ENCODE data around the gene STK39.
A peak's percentile ranks its signal among the peaks of the same experiment; 100 is the strongest.
"Not testable (repeated sequence)": the region's sequence is repeated elsewhere in the genome, so short reads cannot be mapped to it uniquely, and the experiment has no call there.

The STK39 gene

GRCh38 chr2:168135121-168135520, 112.3 kb downstream of the STK39 start:
- DNase-seq (ENCODE audit: low read depth) = no peak

- no peak for DNase-seq (ENCODE audit: low read depth)
Measured at GRCh38 chr2:168134485-168134884, 112.9 kb downstream of the STK39 start.

GRCh38 chr2:168132389-168132788, 115.0 kb downstream of the STK39 start:
- DNase-seq (ENCODE audit: low read depth) = no peak

GRCh38 chr2:168130346-168130745, 117.0 kb downstream of the STK39 start:
- DNase-seq (ENCODE audit: low read depth) = no peak

- DNase-seq (ENCODE audit: low read depth) = no peak
Measured at GRCh38 chr2:168127371-168127770, 120.0 kb downstream of the STK39 start.

- DNase-seq (ENCODE audit: low read depth) = not testable (repeated sequence)
Measured at GRCh38 chr2:168122210-168122609, 125.2 kb downstream of the STK39 start.

GRCh38 chr2:168120730-168121129, 126.7 kb downstream of the STK39 start:
- no peak for DNase-seq (ENCODE audit: low read depth)

GRCh38 chr2:168120310-168120709, 127.1 kb downstream of the STK39 start:
- no peak for DNase-seq (ENCODE audit: low read depth)

GRCh38 chr2:168119515-168120141, 127.8 kb downstream of the STK39 start:
- peak; percentile 10 for DNase-seq (ENCODE audit: low read depth)

GRCh38 chr2:168118733-168119514, 128.5 kb downstream of the STK39 start:
- DNase-seq (ENCODE audit: low read depth) = peak; percentile 27

- no peak for DNase-seq (ENCODE audit: low read depth)
Measured at GRCh38 chr2:168116448-168116847, 130.9 kb downstream of the STK39 start.

- DNase-seq (ENCODE audit: low read depth) = no peak
Measured at GRCh38 chr2:168114619-168115018, 132.8 kb downstream of the STK39 start.

- no peak for DNase-seq (ENCODE audit: low read depth)
Measured at GRCh38 chr2:168114040-168114439, 133.4 kb downstream of the STK39 start.

- DNase-seq (ENCODE audit: low read depth) = no peak
Measured at GRCh38 chr2:168107322-168107721, 140.1 kb downstream of the STK39 start.

- no peak for DNase-seq (ENCODE audit: low read depth)
Measured at GRCh38 chr2:168105127-168105683, 142.2 kb downstream of the STK39 start.

- no peak for DNase-seq (ENCODE audit: low read depth)
Measured at GRCh38 chr2:168097431-168097830, 150.0 kb downstream of the STK39 start.

GRCh38 chr2:168096158-168096557, 151.2 kb downstream of the STK39 start:
- DNase-seq (ENCODE audit: low read depth) = no peak

- DNase-seq (ENCODE audit: low read depth) = no peak
Measured at GRCh38 chr2:168091986-168092385, 155.4 kb downstream of the STK39 start.

GRCh38 chr2:168090366-168091135, 156.8 kb downstream of the STK39 start:
- no peak for DNase-seq (ENCODE audit: low read depth)

GRCh38 chr2:168089200-168089599, 158.2 kb downstream of the STK39 start:
- DNase-seq (ENCODE audit: low read depth) = no peak

- DNase-seq (ENCODE audit: low read depth) = no peak
Measured at GRCh38 chr2:168087401-168087800, 160.0 kb downstream of the STK39 start.

GRCh38 chr2:168086851-168087250, 160.5 kb downstream of the STK39 start:
- no peak for DNase-seq (ENCODE audit: low read depth)

Measured in GM04503 (cell line).